K562 (cell line): Measurements from ENCODE around the gene AGMO. TPM values are rescaled to one million over a fixed set of nuclear protein-coding genes. Genes with fewer than 3 reads are reported as not detected.

Experiments
- ATAC-seq: fragments of 200-7000 bp; cut with Tn5 transposase; 3 replicates; pipeline ENCODE4 v1.9.1; 2020; ENCODE audit warnings: moderate library complexity
- BruUV-seq: library from RNA; stranded (reverse); fragments of 400-500 nt; replicated peaks from 2 replicates; lab custom pipeline; 2021; lab: Mats Ljungman, UMichigan
- CTCF ChIA-PET: fragments of 300-600 bp; formaldehyde crosslinking; extraction: SDS; loops from one replicate; lab custom pipeline; 2021; ENCODE audit warnings: low intra/inter-chr PET ratio; lab: Yijun Ruan, JAX
- POLR2A ChIA-PET: fragments of 300-600, 350-650 bp; sonication (Branson Sonifier 250); formaldehyde crosslinking; extraction: SDS; loops from one replicate; lab custom pipeline; 2021; ENCODE audit warnings: antibody characterized with exemption, inconsistent platforms; lab: Yijun Ruan, JAX
- DNase-seq, 4 experiments: peaks; one replicate each; pipeline versions ENCODE4 v3.0.0 to v3.0.0-alpha.2; 2011 to 2018; ENCODE audit warnings: low spot score in 3 of 4, mixed read lengths in 3 of 4; ENCODE audit errors: extremely low read depth in 1 of 4
- FAIRE-seq: peaks from 2 replicates; lab custom pipeline; 2011; peaks lifted over from hg19 to GRCh38; lab: Jason Lieb, UNC
- H2AFZ ChIP-seq: 2 replicates; pipeline ENCODE4 v1.6.0; 2011; ENCODE audit warnings: low read depth, low read length, control low read depth, inconsistent platforms
- H3K27ac ChIP-seq: fragments of 200-600 bp; 3 replicates; pipeline ENCODE4 v1.8.0; 2011; ENCODE audit warnings: low read depth, mild to moderate bottlenecking, control low read depth, inconsistent platforms, low read length, moderate library complexity, mixed read lengths; ENCODE audit errors: extremely low read depth
- H3K27me3 ChIP-seq, 2 experiments: fragments of 300-600 bp in 1 of 2; 2 replicates in 1 of 2; 3 replicates in 1 of 2; pipeline versions ENCODE4 v1.6.0 to v1.8.0; 2011; ENCODE audit warnings: inconsistent platforms in 2 of 2, low read length in 2 of 2, mild to moderate bottlenecking in 1 of 2, mixed read lengths in 1 of 2, moderate library complexity in 1 of 2; ENCODE audit not compliant: control insufficient read depth in 2 of 2, insufficient read depth in 2 of 2
- H3K36me3 ChIP-seq: fragments of 300-600 bp; 3 replicates; pipeline ENCODE4 v1.8.0; 2011; ENCODE audit warnings: mild to moderate bottlenecking, low read length, inconsistent platforms; ENCODE audit not compliant: control insufficient read depth, insufficient read depth
- H3K4me1 ChIP-seq, 2 experiments: fragments of 200-600 bp in 1 of 2; replicated peaks in 1 of 2; 2 replicates in 1 of 2; 3 replicates in 1 of 2; pipeline versions ENCODE4 v1.5.1 to v1.8.0; 2011; ENCODE audit warnings: inconsistent platforms in 2 of 2, low read length in 2 of 2, mild to moderate bottlenecking in 1 of 2, mixed read lengths in 1 of 2, moderate library complexity in 1 of 2; ENCODE audit not compliant: control insufficient read depth in 2 of 2, insufficient read depth in 2 of 2
- H3K4me2 ChIP-seq: 2 replicates; pipeline ENCODE4 v1.6.1; 2011; ENCODE audit warnings: low read length, control low read depth, inconsistent platforms, mixed read lengths; ENCODE audit not compliant: insufficient read depth
- H3K4me3 ChIP-seq: fragments of 200-600 bp; sonication (generic), shearing (Covaris generic); 2 replicates; pipeline ENCODE4 v1.5.1; 2016; ENCODE audit warnings: control low read depth, inconsistent platforms
- H3K79me2 ChIP-seq: fragments of 200-600 bp; 3 replicates; pipeline ENCODE4 v1.8.0; 2011; ENCODE audit warnings: low read length, inconsistent platforms; ENCODE audit not compliant: control insufficient read depth, insufficient read depth
- H3K9ac ChIP-seq, 2 experiments: 2 replicates each; pipeline versions ENCODE4 v1.6.0 to v1.6.1; 2011; ENCODE audit warnings: low read depth in 2 of 2, low read length in 2 of 2, control low read depth in 1 of 2, inconsistent platforms in 1 of 2, mild to moderate bottlenecking in 1 of 2, mixed read lengths in 1 of 2; ENCODE audit not compliant: insufficient read depth in 1 of 2
- H3K9me1 ChIP-seq: one replicate; pipeline ENCODE4 v1.6.0; 2011; ENCODE audit warnings: inconsistent platforms, mild to moderate bottlenecking, low read length, moderate library complexity; ENCODE audit not compliant: control insufficient read depth, insufficient read depth
- H3K9me3 ChIP-seq: replicated peaks from 2 replicates; pipeline ENCODE4 v1.5.1; 2011; ENCODE audit warnings: low read depth, low read length, inconsistent platforms; ENCODE audit not compliant: control insufficient read depth, insufficient read depth
- H4K20me1 ChIP-seq: replicated peaks from 2 replicates; pipeline ENCODE4 v1.6.1; 2011; ENCODE audit warnings: low read length, inconsistent platforms, mixed read lengths; ENCODE audit not compliant: control insufficient read depth, insufficient read depth
- ATF4 ChIP-seq: fragments of 450-650 bp; formaldehyde crosslinking; IDR thresholded peaks from 2 replicates; pipeline ENCODE4 v1.4.0; 2022; ENCODE audit warnings: mild to moderate bottlenecking, moderate library complexity
- HIVEP1 ChIP-seq: fragments of 250-450 bp; sonication (Bioruptor Pico); IDR thresholded peaks from 2 replicates; pipeline ENCODE4 v1.4.0; 2020; ENCODE audit warnings: mild to moderate bottlenecking
- HMGXB4 ChIP-seq: sonication (generic); formaldehyde crosslinking; IDR thresholded peaks from 2 replicates; pipeline ENCODE4 v1.8.1; 2023; ENCODE audit warnings: mild to moderate bottlenecking, missing genetic modification reagents
- MAX ChIP-seq: sonication (generic); formaldehyde crosslinking; IDR thresholded peaks from 2 replicates; pipeline ENCODE4 v1.9.0; 2022; ENCODE audit warnings: mild to moderate bottlenecking, missing genetic modification reagents
- NCOR1 ChIP-seq: fragments of 450-650 bp; IDR thresholded peaks from 2 replicates; pipeline ENCODE4 v1.6.1; 2016; ENCODE audit warnings: mild to moderate bottlenecking, moderate library complexity
- PHB2 ChIP-seq: fragments of 450-650 bp; IDR thresholded peaks from 2 replicates; pipeline ENCODE4 v1.6.1; 2017; ENCODE audit warnings: low read depth
- TAF1 ChIP-seq: IDR thresholded peaks from 2 replicates; pipeline ENCODE4 v1.6.1; 2011; ENCODE audit warnings: mild to moderate bottlenecking, low read length, moderate library complexity; ENCODE audit not compliant: insufficient read depth, control insufficient read depth, severe bottlenecking; ENCODE audit errors: extremely low read depth
- ZNF197 ChIP-seq: fragments of 200-800 bp; sonication (Bioruptor generic); IDR thresholded peaks from 2 replicates; pipeline ENCODE4 v1.6.1; 2016; ENCODE audit warnings: low read depth, missing genetic modification characterization, missing compliant biosample characterization
- ZNF561 ChIP-seq: fragments of 450-650 bp; formaldehyde crosslinking; conservative IDR thresholded peaks from 2 replicates; pipeline ENCODE4 v1.4.0; 2020; ENCODE audit warnings: mild to moderate bottlenecking, moderate library complexity
- ZNF655 ChIP-seq: fragments of 250-450 bp; sonication (Bioruptor Pico); IDR thresholded peaks from 2 replicates; pipeline ENCODE4 v1.5.0; 2021
- WGBS: fragments of 100-300 bp; shearing (Covaris generic); methylation state at CpG from one replicate; pipeline ENCODE4 v1.1.6; 2016; ENCODE audit warnings: low coverage, mixed read lengths; ENCODE audit not compliant: insufficient coverage; ENCODE audit errors: missing lambda C conversion rate; 5-methylcytosine and 5-hydroxymethylcytosine counted together
- in situ Hi-C: fragments of 300-500 bp; cut with MboI; formaldehyde crosslinking; loops from 4 replicates; pipeline ENCODE4 v1.15.0; 2018; ENCODE audit warnings: inconsistent platforms, mixed read lengths
- intact Hi-C: fragments of 100-400 bp; cut with micrococcal nuclease; formaldehyde crosslinking; loops from 2 replicates; pipeline ENCODE4 v1.14.2; 2022
- polyA plus RNA-seq, 8 experiments: library from polyadenylated mRNA; depleted of rRNA in 4 of 8; stranded (reverse) in 5 of 8; unstranded in 3 of 8; fragments of >200 nt; fragmentation: Nextera tagmentation in 2 of 8; fragmentation: Illumina TruSeq in 1 of 8; extraction: Ambion mirVana in 2 of 8; extraction: Trizol in 1 of 8; gene quantifications; 2 replicates each; pipeline versions ENCODE4 v1.2.1 to v1.2.3, GENCODE V29; 2011 to 2014; ENCODE audit warnings: inconsistent platforms in 1 of 8, missing spikeins in 1 of 8
- total RNA-seq, 7 experiments: library from RNA; depleted of rRNA in 6 of 7; stranded (reverse); fragments of >200 nt in 6 of 7; fragmentation: Illumina TruSeq in 2 of 7; extraction: Trizol in 2 of 7; gene quantifications; 2 replicates each; pipeline versions ENCODE4 v1.2.1 to v1.2.3, GENCODE V29; 2011 to 2021; ENCODE audit warnings: low replicate concordance in 1 of 7

AGMO gene
- total and polyA plus RNA-seq, 9 of the 15 experiments (the other 6 are each of a cell fraction or from before 2014, with no cell fraction given), result 0.30 to 1.4 (median 0.69) TPM; not detected in 1

- no peak for FAIRE-seq
- H3K9me3 ChIP-seq, result no peaks in the 10 kb centered on the region; the same call in 1 of the 2 replicates
- no peak for DNase-seq
- 4% methylated on average over 4 of the region's 4 CpGs for WGBS
- no peak overlapping the region for H3K4me2 ChIP-seq
- H3K27me3 ChIP-seq, result no peaks in the 10 kb centered on the region
- H3K36me3 ChIP-seq, result no peaks in the 10 kb centered on the region
- in situ Hi-C loops (no loop called here), intact Hi-C loops (no loop called here)
- H3K4me3 ChIP-seq, result no peak overlapping the region
- no peaks in the 10 kb centered on the region for H3K9me1 ChIP-seq
- no peaks in the 10 kb centered on the region for H4K20me1 ChIP-seq
- ChIA-PET CTCF (no interaction called here), POLR2A (no interaction called here)
- H3K79me2 ChIP-seq, result no peaks in the 10 kb centered on the region
- TF ChIP-seq ZNF197 (CRISPR knock-in tag), result no peak
- no peak overlapping the region for H2AFZ ChIP-seq
- no peaks in the 10 kb centered on the region for H3K4me1 ChIP-seq
- no peak for ATAC-seq
- H3K27ac ChIP-seq, result no peak overlapping the region
- no peak overlapping the region for H3K9ac ChIP-seq
- BruUV-seq, result no TSS peak
These were observed 63.4 kb downstream of the AGMO start for GRCh38 chr7:15498465-15498864.

- Histone ChIP-seq H3K9me1 (no peaks in the 10 kb centered on the region), H3K27me3 (no peaks in the 10 kb centered on the region), H3K4me1 (no peaks in the 10 kb centered on the region), H4K20me1 (no peaks in the 10 kb centered on the region), H2AFZ (no peak overlapping the region), H3K4me2 (no peak overlapping the region), H3K79me2 (no peaks in the 10 kb centered on the region), H3K27ac (no peak overlapping the region), H3K4me3 (no peak overlapping the region), H3K36me3 (no peaks in the 10 kb centered on the region), H3K9me3 (no peaks in the 10 kb centered on the region; the same call in 1 of the 2 replicates), H3K9ac (no peak overlapping the region)
- FAIRE-seq, result no peak
- POLR2A ChIA-PET, result no interaction called here
- CTCF ChIA-PET, result no interaction called here
- 0% methylated on average over 2 of the region's 2 CpGs for WGBS
- no TSS peak for BruUV-seq
- DNase-seq, result no peak
- ATAC-seq, result no peak
- in situ Hi-C loops (no loop called here), intact Hi-C loops (no loop called here)
- TF ChIP-seq ZNF655 (no peak), ZNF561 (CRISPR knock-in tag) (no peak), PHB2 (no peak), NCOR1 (no peak), HMGXB4 (CRISPR knock-in tag) (no peak), TAF1 (no peak), ATF4 (CRISPR knock-in tag) (no peak), MAX (CRISPR knock-in tag) (no peak), HIVEP1 (CRISPR knock-in tag) (no peak)
These were observed 66.6 kb downstream of the AGMO start for GRCh38 chr7:15495170-15495569.
